ENCODE measurements around the gene AMIGO2.

GRCh38 chr12:47053961-47054360 lies 25.8 kb downstream of the AMIGO2 start:
- TF ChIP-seq CTCF (IDR thresholded peaks at IDR 0.05 in 2 of 3, conservative IDR thresholded peaks at IDR 0.05 in 1 of 3; ENCODE audit: borderline replicate concordance in 1 of 3, insufficient read depth in 1 of 3, low read depth in 2 of 3, low read length in 2 of 3): no peak
- TF ChIP-seq, protein P1, sequence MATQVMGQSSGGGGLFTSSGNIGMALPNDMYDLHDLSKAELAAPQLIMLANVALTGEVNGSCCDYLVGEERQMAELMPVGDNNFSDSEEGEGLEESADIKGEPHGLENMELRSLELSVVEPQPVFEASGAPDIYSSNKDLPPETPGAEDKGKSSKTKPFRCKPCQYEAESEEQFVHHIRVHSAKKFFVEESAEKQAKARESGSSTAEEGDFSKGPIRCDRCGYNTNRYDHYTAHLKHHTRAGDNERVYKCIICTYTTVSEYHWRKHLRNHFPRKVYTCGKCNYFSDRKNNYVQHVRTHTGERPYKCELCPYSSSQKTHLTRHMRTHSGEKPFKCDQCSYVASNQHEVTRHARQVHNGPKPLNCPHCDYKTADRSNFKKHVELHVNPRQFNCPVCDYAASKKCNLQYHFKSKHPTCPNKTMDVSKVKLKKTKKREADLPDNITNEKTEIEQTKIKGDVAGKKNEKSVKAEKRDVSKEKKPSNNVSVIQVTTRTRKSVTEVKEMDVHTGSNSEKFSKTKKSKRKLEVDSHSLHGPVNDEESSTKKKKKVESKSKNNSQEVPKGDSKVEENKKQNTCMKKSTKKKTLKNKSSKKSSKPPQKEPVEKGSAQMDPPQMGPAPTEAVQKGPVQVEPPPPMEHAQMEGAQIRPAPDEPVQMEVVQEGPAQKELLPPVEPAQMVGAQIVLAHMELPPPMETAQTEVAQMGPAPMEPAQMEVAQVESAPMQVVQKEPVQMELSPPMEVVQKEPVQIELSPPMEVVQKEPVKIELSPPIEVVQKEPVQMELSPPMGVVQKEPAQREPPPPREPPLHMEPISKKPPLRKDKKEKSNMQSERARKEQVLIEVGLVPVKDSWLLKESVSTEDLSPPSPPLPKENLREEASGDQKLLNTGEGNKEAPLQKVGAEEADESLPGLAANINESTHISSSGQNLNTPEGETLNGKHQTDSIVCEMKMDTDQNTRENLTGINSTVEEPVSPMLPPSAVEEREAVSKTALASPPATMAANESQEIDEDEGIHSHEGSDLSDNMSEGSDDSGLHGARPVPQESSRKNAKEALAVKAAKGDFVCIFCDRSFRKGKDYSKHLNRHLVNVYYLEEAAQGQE (IDR thresholded peaks at IDR 0.05; ENCODE audit: low read depth): no peak
- TF ChIP-seq YY1 (IDR thresholded peaks at IDR 0.05; ENCODE audit: extremely low read depth, insufficient replicate concordance, low read depth, low read length): no peak
- TF ChIP-seq POLR2AphosphoS5 (IDR thresholded peaks at IDR 0.05; ENCODE audit: low read depth, low read length): no peak
- no peak for TF ChIP-seq POLR2A (IDR thresholded peaks at IDR 0.05; ENCODE audit: borderline replicate concordance, extremely low read depth, insufficient read depth, insufficient read length)
- TF ChIP-seq, protein P2, sequence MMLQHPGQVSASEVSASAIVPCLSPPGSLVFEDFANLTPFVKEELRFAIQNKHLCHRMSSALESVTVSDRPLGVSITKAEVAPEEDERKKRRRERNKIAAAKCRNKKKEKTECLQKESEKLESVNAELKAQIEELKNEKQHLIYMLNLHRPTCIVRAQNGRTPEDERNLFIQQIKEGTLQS (IDR thresholded peaks at IDR 0.05): no peak
- TF ChIP-seq RAD21 (IDR thresholded peaks at IDR 0.05; ENCODE audit: low read depth): no peak
- no peak for TF ChIP-seq EZH2 (IDR thresholded peaks at IDR 0.05)
- no peak for TF ChIP-seq ZNF274 (IDR thresholded peaks at IDR 0.05; ENCODE audit: low read depth, low read length)
- TF ChIP-seq EGR1 (IDR thresholded peaks at IDR 0.05; ENCODE audit: low read depth): no peak
- TF ChIP-seq EZH2phosphoT487 (IDR thresholded peaks at IDR 0.05; ENCODE audit: borderline replicate concordance): no peak
